HEK293 (cell line): ENCODE measurements around the gene DLGAP4.

Experiments used
- CTCF ChIA-PET: fragments of 350-600 bp; formaldehyde crosslinking; extraction: SDS; loops from one replicate; lab custom pipeline; 2021; ENCODE audit warnings: antibody characterized with exemption; lab: Yijun Ruan, JAX
- POLR2A ChIA-PET: fragments of 300-600 bp; formaldehyde crosslinking; extraction: SDS; loops from one replicate; lab custom pipeline; 2020; ENCODE audit warnings: antibody characterized with exemption, inconsistent platforms; lab: Yijun Ruan, JAX
- H3K27ac ChIP-seq: fragments of 200-500 bp; sonication (Bioruptor generic); 2 replicates; pipeline ENCODE4 v1.5.1; 2014; ENCODE audit warnings: low read depth, low read length, control low read depth, inconsistent platforms; ENCODE audit errors: extremely low read depth
- H3K36me3 ChIP-seq, 2 experiments: fragments of 200-500 bp in 1 of 2; sonication (Bioruptor generic) in 1 of 2; 1 replicate in 1 of 2; 2 replicates in 1 of 2; pipeline ENCODE4 v1.5.1; 2014 to 2017; ENCODE audit warnings: inconsistent platforms in 2 of 2, low read length in 2 of 2; ENCODE audit not compliant: control insufficient read depth in 2 of 2, insufficient read depth in 1 of 2
- H3K4me1 ChIP-seq: fragments of 200-500 bp; sonication (Bioruptor generic); 2 replicates; pipeline ENCODE4 v1.5.1; 2014; ENCODE audit warnings: mild to moderate bottlenecking, low read length, inconsistent platforms; ENCODE audit not compliant: control insufficient read depth, insufficient read depth
- H3K4me3 ChIP-seq: 2 replicates; pipeline ENCODE4 v1.5.1; 2011; ENCODE audit warnings: low read depth, mild to moderate bottlenecking, control low read depth, low read length, moderate library complexity
- H3K9me3 ChIP-seq: fragments of 200-500 bp; sonication (Bioruptor generic); 2 replicates; pipeline ENCODE4 v1.5.1; 2014; ENCODE audit warnings: low read depth, low read length, inconsistent platforms; ENCODE audit not compliant: control insufficient read depth, insufficient read depth
- GFI1B ChIP-seq: fragments of 450-650 bp; formaldehyde crosslinking; IDR thresholded peaks from 2 replicates; pipeline ENCODE4 v1.5.1; 2016; ENCODE audit warnings: missing biosample characterization, missing genetic modification characterization
- REST ChIP-seq: fragments of 450-650 bp; formaldehyde crosslinking; IDR thresholded peaks from 2 replicates; pipeline ENCODE4 v1.5.1; 2016; ENCODE audit warnings: missing biosample characterization, missing genetic modification characterization
- SCRT2 ChIP-seq: fragments of 450-650 bp; formaldehyde crosslinking; IDR thresholded peaks from 2 replicates; pipeline ENCODE4 v1.5.1; 2016; ENCODE audit warnings: missing biosample characterization, missing genetic modification characterization
- TCF7L2 ChIP-seq: IDR thresholded peaks from 2 replicates; pipeline ENCODE4 v1.6.1; 2011; ENCODE audit warnings: low read depth, mild to moderate bottlenecking, inconsistent platforms, low read length, moderate library complexity, borderline replicate concordance
- YY1 ChIP-seq: fragments of 450-650 bp; formaldehyde crosslinking; IDR thresholded peaks from 2 replicates; pipeline ENCODE4 v1.5.1; 2018; ENCODE audit warnings: missing biosample characterization, missing genetic modification characterization
- ZBTB1 ChIP-seq: fragments of 450-650 bp; formaldehyde crosslinking; IDR thresholded peaks from 2 replicates; pipeline ENCODE4 v1.5.1; 2016; ENCODE audit warnings: missing biosample characterization, missing genetic modification characterization
- ZBTB21 ChIP-seq: fragments of 450-650 bp; formaldehyde crosslinking; IDR thresholded peaks from 2 replicates; pipeline ENCODE4 v1.5.1; 2017; ENCODE audit warnings: missing biosample characterization, missing genetic modification characterization
- ZBTB48 ChIP-seq: fragments of 450-650 bp; formaldehyde crosslinking; IDR thresholded peaks from 2 replicates; pipeline ENCODE4 v1.5.1; 2016; ENCODE audit warnings: missing biosample characterization, missing genetic modification characterization
- ZFP37 ChIP-seq: fragments of 450-650 bp; formaldehyde crosslinking; IDR thresholded peaks from 2 replicates; pipeline ENCODE4 v1.5.1; 2016; ENCODE audit warnings: missing biosample characterization, missing genetic modification characterization
- ZFP41 ChIP-seq: fragments of 450-650 bp; formaldehyde crosslinking; IDR thresholded peaks from 2 replicates; pipeline ENCODE4 v1.5.1; 2016; ENCODE audit warnings: missing biosample characterization, missing genetic modification characterization, borderline replicate concordance
- ZIC2 ChIP-seq: fragments of 450-650 bp; formaldehyde crosslinking; IDR thresholded peaks from 2 replicates; pipeline ENCODE4 v1.5.1; 2016; ENCODE audit warnings: missing biosample characterization, missing genetic modification characterization
- ZNF18 ChIP-seq: fragments of 450-650 bp; formaldehyde crosslinking; IDR thresholded peaks from 2 replicates; pipeline ENCODE4 v1.5.1; 2016; ENCODE audit warnings: missing biosample characterization, missing genetic modification characterization
- ZNF24 ChIP-seq: fragments of 450-650 bp; formaldehyde crosslinking; IDR thresholded peaks from 2 replicates; pipeline ENCODE4 v1.5.1; 2016; ENCODE audit warnings: missing biosample characterization, missing genetic modification characterization
- ZNF510 ChIP-seq: fragments of 450-650 bp; formaldehyde crosslinking; IDR thresholded peaks from 2 replicates; pipeline ENCODE4 v1.5.1; 2018; ENCODE audit warnings: mild to moderate bottlenecking, missing genetic modification characterization, missing biosample characterization; ENCODE audit not compliant: insufficient replicate concordance
- ZNF571 ChIP-seq: fragments of 450-650 bp; formaldehyde crosslinking; IDR thresholded peaks from 2 replicates; pipeline ENCODE4 v1.5.0; 2017; ENCODE audit warnings: missing biosample characterization, missing genetic modification characterization
- ZNF664 ChIP-seq: fragments of 450-650 bp; formaldehyde crosslinking; IDR thresholded peaks from 2 replicates; pipeline ENCODE4 v1.5.1; 2016; ENCODE audit warnings: missing biosample characterization, missing genetic modification characterization
- ZNF747 ChIP-seq: fragments of 450-650 bp; formaldehyde crosslinking; IDR thresholded peaks from 2 replicates; pipeline ENCODE4 v1.5.1; 2016; ENCODE audit warnings: missing biosample characterization, missing genetic modification characterization
- TF ChIP-seq, protein P1 (sequence below): fragments of 450-650 bp; formaldehyde crosslinking; IDR thresholded peaks from 2 replicates; pipeline ENCODE4 v1.5.1; 2016; ENCODE audit warnings: missing biosample characterization, missing genetic modification characterization
- TF ChIP-seq, protein P2 (sequence below): fragments of 450-650 bp; formaldehyde crosslinking; IDR thresholded peaks from 2 replicates; pipeline ENCODE4 v1.5.1; 2016; ENCODE audit warnings: missing biosample characterization, missing genetic modification characterization, low read depth

The DLGAP4 gene

DNA sequence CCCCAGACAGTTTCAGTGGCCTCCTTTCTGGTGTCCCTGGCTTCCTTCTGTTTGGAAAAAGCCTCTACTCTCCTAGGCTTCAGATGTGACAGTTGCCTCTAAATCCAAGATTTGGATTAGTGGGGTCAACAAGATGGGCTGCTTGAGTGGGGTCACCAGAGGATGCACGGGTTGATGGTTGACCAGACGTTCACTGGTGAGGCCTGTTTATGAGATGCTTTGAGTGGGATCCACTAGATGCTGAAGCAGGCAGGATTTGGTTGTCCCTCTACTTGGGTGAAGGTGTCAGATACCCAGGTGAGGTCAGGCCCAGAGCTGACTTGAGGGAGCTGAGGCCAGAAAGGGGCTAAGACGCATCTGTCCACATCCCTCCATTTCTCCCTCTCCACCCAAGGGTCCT lies 8.1 kb upstream of the DLGAP4 start (continued):
- no peak for TF ChIP-seq ZFP41 (tag by site-specific recombination)
- no peak for TF ChIP-seq ZNF571 (tag by site-specific recombination)
- no peak for TF ChIP-seq ZNF664 (tag by site-specific recombination)

DNA sequence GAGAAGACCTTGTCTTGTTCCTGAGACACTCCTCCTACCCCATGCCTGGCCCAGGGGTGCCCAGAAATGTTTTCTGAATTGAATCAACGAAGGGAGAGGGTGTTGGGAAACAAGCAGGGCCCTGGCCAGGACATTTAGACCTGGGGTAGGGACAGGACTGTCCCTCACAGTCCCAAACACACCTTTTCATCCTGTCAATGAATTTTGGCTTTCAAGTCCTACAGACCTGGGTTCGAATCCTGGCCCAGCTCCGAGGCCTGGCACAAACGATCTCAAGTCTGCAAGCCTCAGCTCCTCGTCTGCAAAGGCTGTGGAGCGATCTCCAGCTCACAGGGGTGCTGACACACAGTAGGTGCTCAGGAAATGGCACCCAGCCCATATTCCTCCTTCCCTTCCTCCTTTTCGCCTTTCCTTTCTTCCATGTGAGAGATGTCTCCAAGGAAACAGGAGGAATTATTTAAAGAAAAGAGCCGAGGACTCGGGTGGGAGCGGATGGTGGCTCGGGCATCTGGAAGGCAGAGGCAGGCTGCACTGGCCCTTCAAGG lies 7.3 kb upstream of the DLGAP4 start:
- no peak overlapping the region for H3K27ac ChIP-seq
- H3K4me1 ChIP-seq, result no peaks in the 10 kb centered on the region
- ChIA-PET CTCF (no interaction called here), POLR2A (no interaction called here)
- H3K36me3 ChIP-seq, result no peaks in the 10 kb centered on the region
- H3K4me3 ChIP-seq, result no peak overlapping the region
- H3K9me3 ChIP-seq, result no peaks in the 10 kb centered on the region
- TF ChIP-seq GFI1B, result no peak
- no peak for TF ChIP-seq ZBTB21 (tag by site-specific recombination)
- no peak for TF ChIP-seq ZIC2 (tag by site-specific recombination)
- TF ChIP-seq ZNF510, result no peak
- TF ChIP-seq, all 188 proteins: peak for 0

- TF ChIP-seq, protein P1, sequence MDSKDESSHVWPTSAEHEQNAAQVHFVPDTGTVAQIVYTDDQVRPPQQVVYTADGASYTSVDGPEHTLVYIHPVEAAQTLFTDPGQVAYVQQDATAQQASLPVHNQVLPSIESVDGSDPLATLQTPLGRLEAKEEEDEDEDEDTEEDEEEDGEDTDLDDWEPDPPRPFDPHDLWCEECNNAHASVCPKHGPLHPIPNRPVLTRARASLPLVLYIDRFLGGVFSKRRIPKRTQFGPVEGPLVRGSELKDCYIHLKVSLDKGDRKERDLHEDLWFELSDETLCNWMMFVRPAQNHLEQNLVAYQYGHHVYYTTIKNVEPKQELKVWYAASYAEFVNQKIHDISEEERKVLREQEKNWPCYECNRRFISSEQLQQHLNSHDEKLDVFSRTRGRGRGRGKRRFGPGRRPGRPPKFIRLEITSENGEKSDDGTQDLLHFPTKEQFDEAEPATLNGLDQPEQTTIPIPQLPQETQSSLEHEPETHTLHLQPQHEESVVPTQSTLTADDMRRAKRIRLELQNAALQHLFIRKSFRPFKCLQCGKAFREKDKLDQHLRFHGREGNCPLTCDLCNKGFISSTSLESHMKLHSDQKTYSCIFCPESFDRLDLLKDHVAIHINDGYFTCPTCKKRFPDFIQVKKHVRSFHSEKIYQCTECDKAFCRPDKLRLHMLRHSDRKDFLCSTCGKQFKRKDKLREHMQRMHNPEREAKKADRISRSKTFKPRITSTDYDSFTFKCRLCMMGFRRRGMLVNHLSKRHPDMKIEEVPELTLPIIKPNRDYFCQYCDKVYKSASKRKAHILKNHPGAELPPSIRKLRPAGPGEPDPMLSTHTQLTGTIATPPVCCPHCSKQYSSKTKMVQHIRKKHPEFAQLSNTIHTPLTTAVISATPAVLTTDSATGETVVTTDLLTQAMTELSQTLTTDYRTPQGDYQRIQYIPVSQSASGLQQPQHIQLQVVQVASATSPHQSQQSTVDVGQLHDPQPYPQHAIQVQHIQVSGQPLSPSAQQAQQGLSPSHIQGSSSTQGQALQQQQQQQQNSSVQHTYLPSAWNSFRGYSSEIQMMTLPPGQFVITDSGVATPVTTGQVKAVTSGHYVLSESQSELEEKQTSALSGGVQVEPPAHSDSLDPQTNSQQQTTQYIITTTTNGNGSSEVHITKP (tag by site-specific recombination), result 0 out of 2 replicates have a peak, but pooled peaks have one; percentile 22
- no peak for TF ChIP-seq ZNF18 (tag by site-specific recombination)
- TF ChIP-seq ZNF510, result no peak
- peak; percentile 63 for TF ChIP-seq ZNF24
- TF ChIP-seq ZBTB1 (tag by site-specific recombination), result no peak
Measured at GRCh38 chr20:36299459-36299858, 6.7 kb upstream of the DLGAP4 start.

GRCh38 chr20:36301359-36302119 lies 4.6 kb upstream of the DLGAP4 start:
- POLR2A ChIA-PET, result interaction anchor here (1.1 kb wide), 1 partner anchor 339 kb away, joined by 3 read pairs; no protein-coding TSS in a partner anchor
- Histone ChIP-seq H3K27ac (no peak overlapping the region), H3K9me3 (no peaks in the 10 kb centered on the region), H3K4me1 (no peaks in the 10 kb centered on the region), H3K4me3 (no peak overlapping the region), H3K36me3 (no peaks in the 10 kb centered on the region)
- CTCF ChIA-PET, result interaction anchor here (0.6 to 0.7 kb wide), 2 partner anchors 181 to 1768 kb away, joined by 3 to 4 read pairs; no protein-coding TSS in a partner anchor
- TF ChIP-seq, protein P2, sequence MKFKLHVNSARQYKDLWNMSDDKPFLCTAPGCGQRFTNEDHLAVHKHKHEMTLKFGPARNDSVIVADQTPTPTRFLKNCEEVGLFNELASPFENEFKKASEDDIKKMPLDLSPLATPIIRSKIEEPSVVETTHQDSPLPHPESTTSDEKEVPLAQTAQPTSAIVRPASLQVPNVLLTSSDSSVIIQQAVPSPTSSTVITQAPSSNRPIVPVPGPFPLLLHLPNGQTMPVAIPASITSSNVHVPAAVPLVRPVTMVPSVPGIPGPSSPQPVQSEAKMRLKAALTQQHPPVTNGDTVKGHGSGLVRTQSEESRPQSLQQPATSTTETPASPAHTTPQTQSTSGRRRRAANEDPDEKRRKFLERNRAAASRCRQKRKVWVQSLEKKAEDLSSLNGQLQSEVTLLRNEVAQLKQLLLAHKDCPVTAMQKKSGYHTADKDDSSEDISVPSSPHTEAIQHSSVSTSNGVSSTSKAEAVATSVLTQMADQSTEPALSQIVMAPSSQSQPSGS (tag by site-specific recombination), result no peak
- TF ChIP-seq ZBTB48 (tag by site-specific recombination) (no peak), ZFP37 (tag by site-specific recombination) (no peak), SCRT2 (tag by site-specific recombination) (peak; percentile 53; the same call in 1 of the 2 replicates), ZNF747 (no peak), YY1 (no peak), TCF7L2 (no peak), REST (peak; percentile 68)

More at GRCh38 chr20:36299459-36299858, 6.7 kb upstream of the DLGAP4 start:
- H3K36me3 ChIP-seq, result no peaks in the 10 kb centered on the region
- H3K4me1 ChIP-seq, result no peaks in the 10 kb centered on the region
- no peaks in the 10 kb centered on the region for H3K9me3 ChIP-seq
- POLR2A ChIA-PET, result no interaction called here
- CTCF ChIA-PET, result no interaction called here
- no peak overlapping the region for H3K27ac ChIP-seq
- no peak overlapping the region for H3K4me3 ChIP-seq
